Measurements from ENCODE around the gene ONECUT3.

- TF ChIP-seq CTCF (IDR thresholded peaks at IDR 0.05) = no peak
- TF ChIP-seq POLR2A (IDR thresholded peaks at IDR 0.05) = no peak
Observed at GRCh38 chr19:1794424-1795172, 41.3 kb downstream of the ONECUT3 start.
